Uterus (tissue), 2 donors: ENCODE data around the gene ASTN1.

Experiments used
- POLR2A ChIP-seq, 2 donors: fragments of 450-650 bp; IDR thresholded peaks; one replicate each; pipeline ENCODE4 v1.6.1; 2016; ENCODE audit warnings: antibody characterized with exemption in 2 of 2, mild to moderate bottlenecking in 1 of 2, moderate library complexity in 1 of 2
- TF ChIP-seq, protein P1 (sequence below), 4 experiments: fragments of 200-600 bp in 2 of 4; fragments of 450-650 bp in 2 of 4; sonication (generic) in 2 of 4; IDR thresholded peaks; one replicate each; pipeline ENCODE4 v1.5.1; 2016 to 2019; ENCODE audit warnings: antibody characterized with exemption in 4 of 4, mild to moderate bottlenecking in 2 of 4, moderate library complexity in 1 of 4

DNA sequence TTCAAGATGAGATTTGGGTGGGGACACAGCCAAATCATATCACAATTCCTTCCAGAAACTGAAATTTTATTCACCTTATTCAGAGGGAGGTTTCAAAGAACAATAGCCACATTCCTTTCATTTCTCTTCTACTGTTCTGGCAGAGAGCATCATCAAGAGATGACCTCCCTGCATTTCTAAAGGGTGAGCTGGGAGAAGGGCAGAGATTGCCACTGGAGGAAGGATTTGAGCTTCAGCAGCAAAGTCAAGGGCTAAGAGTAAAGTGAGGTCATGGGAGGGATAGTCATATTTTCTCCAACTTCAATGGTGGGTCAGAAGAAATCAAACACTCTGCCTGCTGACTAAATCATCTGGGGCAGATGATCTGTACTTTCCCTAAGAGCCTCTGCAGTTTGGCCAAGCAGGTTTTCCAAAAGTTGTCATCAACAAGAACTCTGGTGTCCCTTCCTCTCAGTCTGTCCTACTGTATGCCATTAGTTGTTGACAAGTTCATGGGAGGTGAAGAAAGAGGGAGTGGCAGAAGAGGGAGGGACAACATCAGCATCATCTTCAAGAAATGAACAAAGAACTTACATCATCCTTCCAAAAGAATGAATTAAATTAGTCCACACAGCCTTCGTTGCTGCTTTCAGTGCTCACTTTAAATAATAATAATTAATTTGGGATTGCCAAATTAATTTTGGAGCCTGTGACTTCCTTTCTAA is 298.3 kb downstream of the ASTN1 start:
- TF ChIP-seq, protein P1, sequence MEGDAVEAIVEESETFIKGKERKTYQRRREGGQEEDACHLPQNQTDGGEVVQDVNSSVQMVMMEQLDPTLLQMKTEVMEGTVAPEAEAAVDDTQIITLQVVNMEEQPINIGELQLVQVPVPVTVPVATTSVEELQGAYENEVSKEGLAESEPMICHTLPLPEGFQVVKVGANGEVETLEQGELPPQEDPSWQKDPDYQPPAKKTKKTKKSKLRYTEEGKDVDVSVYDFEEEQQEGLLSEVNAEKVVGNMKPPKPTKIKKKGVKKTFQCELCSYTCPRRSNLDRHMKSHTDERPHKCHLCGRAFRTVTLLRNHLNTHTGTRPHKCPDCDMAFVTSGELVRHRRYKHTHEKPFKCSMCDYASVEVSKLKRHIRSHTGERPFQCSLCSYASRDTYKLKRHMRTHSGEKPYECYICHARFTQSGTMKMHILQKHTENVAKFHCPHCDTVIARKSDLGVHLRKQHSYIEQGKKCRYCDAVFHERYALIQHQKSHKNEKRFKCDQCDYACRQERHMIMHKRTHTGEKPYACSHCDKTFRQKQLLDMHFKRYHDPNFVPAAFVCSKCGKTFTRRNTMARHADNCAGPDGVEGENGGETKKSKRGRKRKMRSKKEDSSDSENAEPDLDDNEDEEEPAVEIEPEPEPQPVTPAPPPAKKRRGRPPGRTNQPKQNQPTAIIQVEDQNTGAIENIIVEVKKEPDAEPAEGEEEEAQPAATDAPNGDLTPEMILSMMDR (IDR thresholded peaks at IDR 0.05) = no peak
- TF ChIP-seq POLR2A (IDR thresholded peaks at IDR 0.05) = no peak
